Choroid plexus epithelial cell (primary cell): ENCODE measurements around the gene KLF13.
A peak's percentile ranks its signal among the peaks of the same experiment; 100 is the strongest.

Experiments
- DNase-seq: peaks from one replicate; pipeline ENCODE4 v3.0.0-alpha.2; 2010; ENCODE audit warnings: low read depth
- H3K4me3 ChIP-seq: 2 replicates; pipeline ENCODE4 v1.5.1; 2011; ENCODE audit warnings: low read depth, mild to moderate bottlenecking, control low read depth, low read length, moderate library complexity
- CTCF ChIP-seq: conservative IDR thresholded peaks from 2 replicates; pipeline ENCODE4 v1.5.1; 2011; ENCODE audit warnings: low read depth, mild to moderate bottlenecking, control low read depth, inconsistent platforms, low read length, moderate library complexity

Gene KLF13

GRCh38 chr15:31398677-31399301 lies 72.2 kb downstream of the KLF13 start:
- no peak for DNase-seq
- H3K4me3 ChIP-seq, result no peak overlapping the region
- no peak for TF ChIP-seq CTCF

- peak; percentile 81 for DNase-seq
Measured at GRCh38 chr15:31399544-31400171, 73.0 kb downstream of the KLF13 start.

GRCh38 chr15:31400222-31400927 lies 73.7 kb downstream of the KLF13 start:
- DNase-seq, result peak; percentile 20
- H3K4me3 ChIP-seq, result no peak overlapping the region
- no peak for TF ChIP-seq CTCF

More at GRCh38 chr15:31399544-31400171, 73.0 kb downstream of the KLF13 start:
- no peak overlapping the region for H3K4me3 ChIP-seq
- no peak for TF ChIP-seq CTCF

GRCh38 chr15:31401282-31401681 lies 74.6 kb downstream of the KLF13 start:
- no peak overlapping the region for H3K4me3 ChIP-seq
- no peak for DNase-seq
- TF ChIP-seq CTCF, result no peak

GRCh38 chr15:31402003-31402402 lies 75.4 kb downstream of the KLF13 start:
- H3K4me3 ChIP-seq, result no peak overlapping the region
- TF ChIP-seq CTCF, result no peak
- no peak for DNase-seq

GRCh38 chr15:31402511-31403056 lies 75.9 kb downstream of the KLF13 start:
- DNase-seq, result peak; percentile 78
- TF ChIP-seq CTCF, result no peak

More at GRCh38 chr15:31402511-31403056, 75.9 kb downstream of the KLF13 start:
- H3K4me3 ChIP-seq, result no peak overlapping the region
